Stimulated activated CD4-positive, alpha-beta T cell treated with anti-CD3 and anti-CD28 coated beads, Interleukin-1b, Interleukin-23, amount 100 ng/mL, for 4 hours (primary cell): ENCODE results near the gene SRSF1.
"Not testable (repeated sequence)": the region's sequence is repeated elsewhere in the genome, so short reads cannot be mapped to it uniquely, and the experiment has no call there.

Experiments
- DNase-seq, 2 donors: peaks; one replicate each; pipeline ENCODE4 v3.0.0-alpha.2; 2020; ENCODE audit warnings: low read depth in 2 of 2

SRSF1 gene

DNA sequence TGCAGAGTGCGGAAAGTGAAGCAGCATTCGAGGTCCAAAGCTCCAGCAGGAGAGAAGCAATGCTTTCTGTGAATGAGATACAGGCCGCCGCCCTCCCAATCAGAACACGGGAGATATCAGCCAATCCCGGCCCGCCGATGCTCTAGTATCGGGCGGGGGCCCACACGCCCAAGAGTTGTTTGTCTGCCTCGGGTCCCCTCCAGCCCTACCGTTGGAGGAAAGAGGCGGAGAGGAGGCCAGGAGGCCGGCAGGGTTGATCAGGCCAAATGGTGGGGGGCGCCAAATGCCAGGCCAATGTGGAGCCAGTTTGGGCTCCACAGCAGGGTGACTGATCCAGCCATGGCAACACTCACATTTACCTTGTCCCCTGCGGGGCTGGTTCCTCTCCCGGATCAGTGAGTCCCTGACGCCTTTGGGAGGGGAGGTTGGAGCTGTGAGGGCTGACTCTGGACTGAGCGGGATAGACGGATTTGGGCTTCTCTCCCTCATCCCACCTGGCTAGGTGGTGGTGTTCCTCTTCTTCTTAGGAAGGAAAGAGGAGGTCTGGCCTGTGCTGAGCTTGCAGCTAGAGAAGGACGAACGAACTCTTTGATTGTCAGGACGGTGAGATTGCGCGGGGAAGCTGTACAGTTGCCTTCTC lies 41.4 kb downstream of the SRSF1 start:
- DNase-seq: no peak

DNA sequence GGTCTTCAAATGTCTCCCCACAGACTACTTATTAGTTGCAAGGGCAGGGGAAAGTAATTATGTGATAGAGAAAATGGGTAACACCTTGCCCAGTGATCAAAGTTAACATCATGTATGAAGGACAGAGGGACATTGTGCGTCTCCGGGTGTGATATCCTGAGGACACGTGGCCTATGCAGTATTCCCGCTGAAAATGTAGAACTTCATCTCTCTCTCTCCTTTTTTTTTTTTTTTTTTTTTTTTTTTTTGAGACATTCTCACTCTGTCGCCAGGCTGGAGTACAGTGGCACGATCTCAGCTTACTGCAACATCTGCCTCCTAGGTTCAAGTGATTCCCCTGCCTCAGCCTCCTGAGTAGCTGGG lies 43.9 kb downstream of the SRSF1 start:
- no peak for DNase-seq

DNA sequence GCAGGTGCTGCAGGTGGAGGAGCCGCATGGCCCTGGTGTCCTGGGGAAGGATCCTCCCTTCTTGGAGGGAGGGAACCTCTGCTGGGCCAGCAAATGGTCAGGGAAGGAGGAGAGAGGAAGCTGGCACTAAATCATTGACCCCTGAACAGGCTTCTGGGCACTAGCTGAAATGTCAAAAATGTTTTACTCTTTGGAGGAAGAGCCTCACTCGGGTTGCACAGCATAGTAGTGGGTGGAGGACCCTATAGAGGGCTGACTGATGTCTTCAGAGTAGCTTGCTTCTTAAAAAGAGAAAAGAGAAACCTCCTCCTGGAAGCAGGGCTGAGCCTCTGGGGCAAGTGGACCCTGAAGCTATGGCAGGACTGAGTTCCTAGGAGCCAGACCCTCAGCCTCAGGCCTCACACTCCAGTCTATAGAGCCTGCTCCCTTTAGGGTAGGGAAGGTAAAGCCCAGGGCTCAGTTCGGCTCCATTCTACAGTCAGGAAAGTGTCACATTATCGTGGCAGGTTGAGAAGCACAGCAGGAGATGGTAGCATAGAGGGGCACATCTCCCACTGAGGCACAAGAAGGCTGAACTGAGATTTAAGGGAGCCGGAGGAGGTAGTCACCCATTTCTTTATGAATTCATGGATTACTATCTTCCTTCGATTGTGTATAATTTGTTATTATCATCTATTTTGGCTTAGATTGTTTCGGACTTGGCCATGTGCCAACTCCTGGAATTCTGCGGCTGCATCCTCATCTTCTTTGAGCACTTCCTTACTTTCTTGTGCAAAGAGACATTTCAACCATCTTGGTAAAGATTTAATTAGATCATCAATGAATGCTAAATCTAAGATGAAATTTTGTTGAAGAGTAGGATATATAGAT lies 44.5 kb downstream of the SRSF1 start:
- DNase-seq: no peak

DNA sequence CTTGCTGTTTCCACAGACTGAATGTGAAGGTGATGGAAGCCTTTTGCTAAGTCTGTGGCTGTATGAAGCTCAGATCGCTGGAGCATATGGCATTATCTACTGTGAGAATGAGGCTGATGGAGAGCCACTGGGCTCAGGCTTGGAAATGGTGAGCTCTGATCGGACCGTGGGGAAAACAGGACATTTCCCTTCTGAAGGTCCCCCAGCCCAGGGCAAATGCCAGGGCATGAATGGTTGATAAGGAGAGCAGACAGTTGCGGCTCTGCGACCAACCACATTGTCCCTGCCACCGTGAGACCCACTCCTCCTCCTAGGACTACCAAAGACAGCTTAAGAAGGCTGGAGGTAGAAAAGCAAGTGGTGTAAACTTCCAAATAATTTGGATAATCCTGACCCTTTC lies 47.1 kb downstream of the SRSF1 start:
- DNase-seq: no peak

DNA sequence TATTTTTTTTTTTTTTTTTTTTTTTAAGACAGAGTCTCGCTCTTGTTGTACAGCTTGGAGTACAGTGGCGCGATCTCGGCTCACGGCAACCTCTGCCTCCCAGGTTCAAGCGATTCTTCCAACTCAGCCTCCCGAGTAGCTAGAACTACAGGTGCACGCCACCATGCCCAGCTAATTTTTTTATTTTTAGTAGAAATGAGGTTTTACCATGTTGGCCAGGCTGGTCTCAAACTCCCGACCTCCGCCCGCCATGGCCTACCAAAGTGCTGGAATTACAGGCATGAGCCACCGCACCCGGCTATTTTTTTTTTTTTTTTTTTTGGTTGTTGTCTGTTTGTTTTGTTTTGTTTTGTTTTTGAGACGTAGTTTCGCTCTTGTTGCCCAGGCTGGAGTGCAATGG lies 48.7 kb downstream of the SRSF1 start:
- DNase-seq: not testable (repeated sequence)

DNA sequence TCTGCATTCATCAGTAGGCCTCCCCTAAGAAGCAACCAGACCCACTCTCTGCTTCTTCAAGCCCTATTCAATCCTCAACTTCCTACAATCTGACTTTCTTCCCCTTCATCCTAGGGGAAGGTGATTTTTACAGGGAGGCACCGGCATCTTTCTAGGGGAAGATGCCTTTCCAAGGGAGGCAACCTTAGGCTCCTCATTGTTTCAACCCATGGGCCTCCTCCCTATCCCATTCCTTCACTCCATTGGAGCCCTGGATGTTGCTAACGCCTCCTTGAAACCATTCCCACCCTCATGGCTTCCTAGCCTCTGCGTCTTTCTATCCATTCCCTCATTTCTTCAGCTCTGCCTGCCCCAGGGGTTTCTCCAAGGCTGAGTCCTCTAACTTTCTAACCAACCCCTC lies 49.2 kb downstream of the SRSF1 start:
- DNase-seq: no peak

DNA sequence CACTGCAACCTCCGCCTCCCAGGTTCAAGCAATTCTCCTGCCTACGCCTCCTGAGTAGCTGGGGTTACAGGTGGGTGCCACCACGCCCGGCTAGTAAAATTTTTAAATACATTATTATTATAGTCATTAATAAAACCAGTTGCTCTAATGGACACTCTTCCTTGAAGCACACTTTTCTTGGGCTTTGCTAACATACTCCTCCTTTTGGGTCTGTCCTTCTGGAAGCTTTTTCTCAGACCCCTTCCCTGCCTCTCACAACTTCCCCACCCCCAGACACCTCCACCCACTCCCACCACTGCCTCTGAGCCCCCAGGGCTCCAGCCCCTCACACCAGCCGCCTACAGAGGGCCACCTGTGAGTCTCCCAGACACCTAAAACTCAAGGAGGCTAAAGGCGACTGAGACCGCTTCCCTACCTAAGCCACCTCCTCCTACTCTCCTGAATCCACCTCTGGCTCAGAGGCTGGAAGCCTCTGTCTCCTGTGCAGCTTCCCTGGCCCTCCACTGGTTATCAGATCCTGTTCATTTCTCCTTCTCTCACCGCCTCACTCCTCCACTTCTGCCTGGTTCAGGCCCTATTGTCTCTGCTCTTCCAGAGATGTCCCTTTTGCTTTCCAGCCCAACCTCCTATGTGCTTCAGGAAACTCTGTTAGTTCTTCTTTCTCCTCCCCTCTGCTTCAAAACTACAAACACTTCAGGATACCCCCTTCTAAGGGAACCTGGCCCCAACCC lies 49.8 kb downstream of the SRSF1 start:
- DNase-seq: no peak

DNA sequence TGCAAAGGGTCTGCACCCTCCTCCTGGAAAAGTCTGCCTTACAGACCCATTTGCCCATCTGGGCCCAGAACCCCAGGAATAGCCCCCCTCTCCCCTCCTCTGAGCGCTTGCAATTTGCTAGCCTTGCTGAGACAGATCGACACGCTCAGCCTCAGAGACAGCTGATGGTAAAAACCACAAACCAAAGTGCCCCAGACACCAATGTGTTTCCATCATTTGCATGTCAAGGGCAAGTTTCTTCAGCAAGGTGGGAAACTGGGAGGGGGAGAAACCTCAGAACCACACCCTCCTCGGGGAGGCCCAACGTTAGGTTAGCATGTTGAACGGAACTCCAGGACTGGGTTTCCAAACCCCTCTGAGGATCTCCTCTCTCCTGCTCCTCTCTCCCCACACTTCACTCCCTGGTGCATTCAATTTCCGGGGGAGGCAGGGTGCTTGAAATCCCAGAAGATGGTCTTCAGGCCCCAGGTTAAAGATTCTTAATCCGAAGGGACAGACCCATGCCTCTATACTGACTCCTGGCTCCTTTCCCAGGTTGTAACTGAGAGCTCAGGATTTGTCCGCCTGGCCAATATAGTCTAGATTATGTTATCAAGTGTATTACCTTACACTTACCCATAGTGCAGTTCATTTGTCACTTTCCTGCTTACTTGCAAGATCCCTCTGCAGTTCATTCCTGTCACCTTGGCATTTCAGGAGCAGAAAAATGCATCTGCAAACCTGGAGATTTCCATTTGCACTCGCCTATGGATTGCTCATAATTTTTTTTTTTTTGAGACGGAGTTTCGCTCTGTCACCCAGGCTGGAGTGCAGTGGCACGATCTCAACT lies 50.5 kb downstream of the SRSF1 start:
- peak in 1 of 2 donors; percentile 14 for DNase-seq

DNA sequence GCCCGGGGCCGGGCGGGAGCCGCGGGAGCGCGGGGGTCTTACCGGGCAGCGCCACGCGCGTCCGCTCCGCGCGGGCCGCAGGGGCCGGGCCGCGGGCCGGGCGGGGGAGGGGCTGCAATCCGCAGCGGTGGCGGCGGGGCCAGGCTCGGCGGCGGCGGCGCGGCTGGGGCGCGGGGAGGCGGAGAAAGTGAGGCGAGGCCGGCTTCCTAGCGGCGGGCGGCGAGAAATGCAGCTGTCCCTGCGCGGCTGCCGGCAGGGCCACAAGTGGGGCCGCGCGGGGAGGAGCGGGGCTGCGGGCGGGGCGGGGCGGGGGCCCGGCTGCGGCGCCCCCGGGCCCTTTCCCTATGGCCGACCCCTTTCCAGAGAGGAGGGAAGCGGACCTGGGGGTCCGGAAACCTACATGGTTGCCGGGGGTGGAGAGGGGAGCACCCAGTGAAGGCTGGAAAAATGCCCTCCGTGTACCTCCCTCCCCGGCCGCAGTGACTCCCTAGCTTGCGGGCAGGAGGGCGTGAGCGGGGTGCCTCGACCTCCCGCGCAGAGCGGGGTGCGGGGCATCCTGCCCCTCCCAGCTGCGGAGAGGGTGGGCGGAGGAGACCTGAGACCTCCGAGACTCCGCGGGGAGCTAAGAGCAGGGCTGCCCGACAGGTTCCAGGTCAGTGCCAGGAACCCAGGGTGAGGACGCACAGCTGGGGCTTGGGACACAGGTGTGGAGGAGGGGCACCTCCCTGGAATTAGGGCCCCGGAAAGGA lies 51.7 kb downstream of the SRSF1 start, which contains the start of gene CUEDC1:
Gene CUEDC1, minus strand, starts transcription at position 230 of the 749 bp plus-strand sequence. CDS start 69,848 bp downstream, outside the sequence.
- DNase-seq: peak; percentile 55 to 71

DNA sequence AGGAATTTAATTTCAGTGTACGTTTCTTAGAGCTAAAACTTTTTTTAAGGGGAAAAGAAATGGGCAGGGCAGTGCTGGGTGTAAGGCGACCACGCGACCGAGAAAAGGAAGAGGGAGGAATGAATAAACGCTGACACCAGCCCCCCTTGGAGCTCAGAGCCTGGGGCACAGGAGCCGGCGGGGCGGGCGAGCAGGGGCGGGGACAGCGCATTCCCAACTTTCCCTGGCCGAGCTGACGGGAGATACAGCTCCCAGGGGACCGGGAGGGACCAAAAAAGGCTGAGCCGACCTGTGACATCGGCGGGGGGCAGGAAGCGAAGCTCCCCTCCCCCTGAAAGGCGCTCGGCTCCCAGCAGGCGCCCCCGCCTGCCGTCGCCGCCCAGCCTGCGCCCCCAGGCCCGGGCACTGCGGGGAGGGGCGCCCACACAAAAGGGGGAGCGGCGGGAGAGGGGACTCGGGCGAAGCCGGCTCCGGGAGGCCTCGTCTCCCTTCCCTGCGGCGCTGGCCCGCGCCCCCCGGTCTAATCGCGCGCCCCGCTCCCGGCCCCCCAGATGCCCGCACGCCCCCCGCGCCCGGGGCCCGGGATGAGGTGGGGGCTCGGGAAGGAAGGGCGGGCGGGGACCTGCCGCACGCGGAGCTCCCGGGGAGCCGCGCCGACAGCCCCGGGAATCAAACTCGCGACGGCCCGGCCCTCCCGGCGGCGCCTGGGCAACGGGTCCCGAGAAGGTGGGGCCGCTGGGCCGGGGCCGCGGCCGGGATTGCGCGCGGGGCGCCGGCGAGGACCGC lies 52.5 kb downstream of the SRSF1 start:
- no peak for DNase-seq

DNA sequence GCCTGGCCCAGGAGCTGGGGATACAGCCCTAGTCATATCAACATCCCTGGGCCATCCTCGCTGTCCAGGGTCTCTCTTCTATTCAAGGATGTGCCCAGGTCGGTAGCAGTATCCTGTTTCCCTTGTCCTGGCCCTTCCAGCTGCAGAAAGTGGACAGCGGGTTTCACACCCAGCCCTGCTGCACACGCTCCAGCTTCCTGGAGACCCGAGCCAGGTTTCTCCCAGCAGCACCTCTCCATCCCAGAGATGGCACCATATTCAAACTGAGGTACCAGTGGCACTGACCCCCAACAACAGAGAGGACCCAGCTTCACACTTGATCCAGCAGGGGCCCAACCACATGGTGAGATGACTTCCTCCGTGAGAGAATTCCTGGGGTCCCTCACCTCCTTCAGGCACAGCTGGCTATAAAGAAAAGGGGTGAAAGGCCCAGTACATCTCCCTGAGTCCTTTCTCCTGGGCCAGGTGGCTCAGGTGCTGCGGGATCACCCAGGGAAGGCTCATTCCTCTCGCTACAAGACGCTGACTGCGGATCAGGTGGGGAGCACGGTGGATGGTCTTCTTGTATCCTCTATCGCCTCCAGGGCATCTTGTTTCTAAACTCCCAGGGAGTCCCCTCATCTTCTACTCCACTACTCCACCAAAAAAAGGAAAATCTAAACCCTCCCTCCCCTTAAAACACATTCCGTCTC lies 53.2 kb downstream of the SRSF1 start:
- no peak for DNase-seq
